ENCODE data around the gene DYNLT2. TPM values are rescaled to one million over a fixed set of nuclear protein-coding genes. Genes with fewer than 3 reads are reported as not detected.

DYNLT2 gene
- total and polyA plus RNA-seq, 2 of the 13 experiments (the other 11 are each of a cell fraction or from before 2014, with no cell fraction given) = 2.1 to 4.3 TPM

DNA sequence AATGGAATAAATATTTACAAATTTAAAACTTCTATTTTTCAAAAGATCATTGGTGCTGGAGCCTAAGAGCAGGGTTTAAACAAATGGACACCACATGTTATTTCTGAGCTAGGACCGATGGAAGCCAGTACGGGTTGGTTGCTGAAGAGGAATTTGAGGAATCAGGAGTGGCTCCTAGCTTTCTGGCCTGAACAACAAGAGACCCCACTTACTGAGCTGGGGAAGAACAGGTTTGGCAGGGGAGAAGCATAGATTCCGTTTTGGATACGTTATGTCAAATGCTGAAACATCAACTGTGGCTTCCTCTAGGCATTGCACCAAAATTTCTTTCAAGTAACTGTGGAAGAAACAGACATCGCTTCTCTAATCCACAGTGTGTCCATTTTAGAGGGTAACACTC, 56.2 kb downstream of the DYNLT2 start:
- peaks cover 1 to 4% of the 10 kb centered on the region in 2 experiments; a peak in 2 of 5 replicates for H3K36me3 ChIP-seq (replicated peaks in 1 of 2; ENCODE audit: control insufficient read depth in 1 of 2, insufficient read depth in 2 of 2, low read length in 2 of 2)
- TF ChIP-seq MTA3 (CRISPR knock-in tag; IDR thresholded peaks at IDR 0.05) (no peak), SMARCE1 (IDR thresholded peaks at IDR 0.05; ENCODE audit: borderline replicate concordance) (no peak), CHD4 (IDR thresholded peaks at IDR 0.05; ENCODE audit: borderline replicate concordance, low read length) (no peak), ZNF335 (CRISPR knock-in tag; IDR thresholded peaks at IDR 0.05) (no peak), ZNF564 (CRISPR knock-in tag; IDR thresholded peaks at IDR 0.05) (no peak), REPIN1 (CRISPR knock-in tag; IDR thresholded peaks at IDR 0.05; ENCODE audit: borderline replicate concordance, low read depth) (no peak), IKZF4 (CRISPR knock-in tag; IDR thresholded peaks at IDR 0.05; ENCODE audit: borderline replicate concordance, low read depth, not compliant biosample characterization) (no peak), ZNF747 (CRISPR knock-in tag; IDR thresholded peaks at IDR 0.05; ENCODE audit: borderline replicate concordance) (no peak), ZNF136 (CRISPR knock-in tag; IDR thresholded peaks at IDR 0.05; ENCODE audit: low read depth) (no peak)
- TF ChIP-seq, protein P1, sequence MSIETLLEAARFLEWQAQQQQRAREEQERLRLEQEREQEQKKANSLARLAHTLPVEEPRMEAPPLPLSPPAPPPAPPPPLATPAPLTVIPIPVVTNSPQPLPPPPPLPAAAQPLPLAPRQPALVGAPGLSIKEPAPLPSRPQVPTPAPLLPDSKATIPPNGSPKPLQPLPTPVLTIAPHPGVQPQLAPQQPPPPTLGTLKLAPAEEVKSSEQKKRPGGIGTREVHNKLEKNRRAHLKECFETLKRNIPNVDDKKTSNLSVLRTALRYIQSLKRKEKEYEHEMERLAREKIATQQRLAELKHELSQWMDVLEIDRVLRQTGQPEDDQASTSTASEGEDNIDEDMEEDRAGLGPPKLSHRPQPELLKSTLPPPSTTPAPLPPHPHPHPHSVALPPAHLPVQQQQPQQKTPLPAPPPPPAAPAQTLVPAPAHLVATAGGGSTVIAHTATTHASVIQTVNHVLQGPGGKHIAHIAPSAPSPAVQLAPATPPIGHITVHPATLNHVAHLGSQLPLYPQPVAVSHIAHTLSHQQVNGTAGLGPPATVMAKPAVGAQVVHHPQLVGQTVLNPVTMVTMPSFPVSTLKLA (IDR thresholded peaks at IDR 0.05) = no peak
- TF ChIP-seq, protein P2, sequence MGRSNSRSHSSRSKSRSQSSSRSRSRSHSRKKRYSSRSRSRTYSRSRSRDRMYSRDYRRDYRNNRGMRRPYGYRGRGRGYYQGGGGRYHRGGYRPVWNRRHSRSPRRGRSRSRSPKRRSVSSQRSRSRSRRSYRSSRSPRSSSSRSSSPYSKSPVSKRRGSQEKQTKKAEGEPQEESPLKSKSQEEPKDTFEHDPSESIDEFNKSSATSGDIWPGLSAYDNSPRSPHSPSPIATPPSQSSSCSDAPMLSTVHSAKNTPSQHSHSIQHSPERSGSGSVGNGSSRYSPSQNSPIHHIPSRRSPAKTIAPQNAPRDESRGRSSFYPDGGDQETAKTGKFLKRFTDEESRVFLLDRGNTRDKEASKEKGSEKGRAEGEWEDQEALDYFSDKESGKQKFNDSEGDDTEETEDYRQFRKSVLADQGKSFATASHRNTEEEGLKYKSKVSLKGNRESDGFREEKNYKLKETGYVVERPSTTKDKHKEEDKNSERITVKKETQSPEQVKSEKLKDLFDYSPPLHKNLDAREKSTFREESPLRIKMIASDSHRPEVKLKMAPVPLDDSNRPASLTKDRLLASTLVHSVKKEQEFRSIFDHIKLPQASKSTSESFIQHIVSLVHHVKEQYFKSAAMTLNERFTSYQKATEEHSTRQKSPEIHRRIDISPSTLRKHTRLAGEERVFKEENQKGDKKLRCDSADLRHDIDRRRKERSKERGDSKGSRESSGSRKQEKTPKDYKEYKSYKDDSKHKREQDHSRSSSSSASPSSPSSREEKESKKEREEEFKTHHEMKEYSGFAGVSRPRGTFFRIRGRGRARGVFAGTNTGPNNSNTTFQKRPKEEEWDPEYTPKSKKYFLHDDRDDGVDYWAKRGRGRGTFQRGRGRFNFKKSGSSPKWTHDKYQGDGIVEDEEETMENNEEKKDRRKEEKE (IDR thresholded peaks at IDR 0.05) = no peak
- TF ChIP-seq, protein P3, sequence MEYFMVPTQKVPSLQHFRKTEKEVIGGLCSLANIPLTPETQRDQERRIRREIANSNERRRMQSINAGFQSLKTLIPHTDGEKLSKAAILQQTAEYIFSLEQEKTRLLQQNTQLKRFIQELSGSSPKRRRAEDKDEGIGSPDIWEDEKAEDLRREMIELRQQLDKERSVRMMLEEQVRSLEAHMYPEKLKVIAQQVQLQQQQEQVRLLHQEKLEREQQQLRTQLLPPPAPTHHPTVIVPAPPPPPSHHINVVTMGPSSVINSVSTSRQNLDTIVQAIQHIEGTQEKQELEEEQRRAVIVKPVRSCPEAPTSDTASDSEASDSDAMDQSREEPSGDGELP (IDR thresholded peaks at IDR 0.05; ENCODE audit: borderline replicate concordance, low read depth) = no peak
- TF ChIP-seq, protein P4, sequence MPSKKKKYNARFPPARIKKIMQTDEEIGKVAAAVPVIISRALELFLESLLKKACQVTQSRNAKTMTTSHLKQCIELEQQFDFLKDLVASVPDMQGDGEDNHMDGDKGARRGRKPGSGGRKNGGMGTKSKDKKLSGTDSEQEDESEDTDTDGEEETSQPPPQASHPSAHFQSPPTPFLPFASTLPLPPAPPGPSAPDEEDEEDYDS (CRISPR knock-in tag; IDR thresholded peaks at IDR 0.05) = no peak
- TF ChIP-seq, protein P5, sequence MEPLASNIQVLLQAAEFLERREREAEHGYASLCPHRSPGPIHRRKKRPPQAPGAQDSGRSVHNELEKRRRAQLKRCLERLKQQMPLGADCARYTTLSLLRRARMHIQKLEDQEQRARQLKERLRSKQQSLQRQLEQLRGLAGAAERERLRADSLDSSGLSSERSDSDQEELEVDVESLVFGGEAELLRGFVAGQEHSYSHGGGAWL (CRISPR knock-in tag; IDR thresholded peaks at IDR 0.05) = no peak
- TF ChIP-seq, protein P6, sequence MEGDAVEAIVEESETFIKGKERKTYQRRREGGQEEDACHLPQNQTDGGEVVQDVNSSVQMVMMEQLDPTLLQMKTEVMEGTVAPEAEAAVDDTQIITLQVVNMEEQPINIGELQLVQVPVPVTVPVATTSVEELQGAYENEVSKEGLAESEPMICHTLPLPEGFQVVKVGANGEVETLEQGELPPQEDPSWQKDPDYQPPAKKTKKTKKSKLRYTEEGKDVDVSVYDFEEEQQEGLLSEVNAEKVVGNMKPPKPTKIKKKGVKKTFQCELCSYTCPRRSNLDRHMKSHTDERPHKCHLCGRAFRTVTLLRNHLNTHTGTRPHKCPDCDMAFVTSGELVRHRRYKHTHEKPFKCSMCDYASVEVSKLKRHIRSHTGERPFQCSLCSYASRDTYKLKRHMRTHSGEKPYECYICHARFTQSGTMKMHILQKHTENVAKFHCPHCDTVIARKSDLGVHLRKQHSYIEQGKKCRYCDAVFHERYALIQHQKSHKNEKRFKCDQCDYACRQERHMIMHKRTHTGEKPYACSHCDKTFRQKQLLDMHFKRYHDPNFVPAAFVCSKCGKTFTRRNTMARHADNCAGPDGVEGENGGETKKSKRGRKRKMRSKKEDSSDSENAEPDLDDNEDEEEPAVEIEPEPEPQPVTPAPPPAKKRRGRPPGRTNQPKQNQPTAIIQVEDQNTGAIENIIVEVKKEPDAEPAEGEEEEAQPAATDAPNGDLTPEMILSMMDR (CRISPR knock-in tag; IDR thresholded peaks at IDR 0.05) = no peak
- TF ChIP-seq, protein P7, sequence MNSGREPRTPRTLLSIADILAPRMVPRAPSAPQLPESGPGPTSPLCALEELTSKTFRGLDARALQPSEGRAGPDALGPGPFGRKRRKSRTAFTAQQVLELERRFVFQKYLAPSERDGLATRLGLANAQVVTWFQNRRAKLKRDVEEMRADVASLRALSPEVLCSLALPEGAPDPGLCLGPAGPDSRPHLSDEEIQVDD (CRISPR knock-in tag; IDR thresholded peaks at IDR 0.05; ENCODE audit: borderline replicate concordance) = no peak
- no TSS peak for BruUV-seq (replicated peaks)
- 98% methylated on average over 5 of the region's 5 CpGs for WGBS (ENCODE audit: low lambda C conversion rate)
- in situ Hi-C loops (cut with HindIII; ENCODE audit: extremely low pct_ligation_motif_present, low pct_unique_long_range_greater_than_20kb) = loop anchor here (25.0 kb wide), 1 partner anchor 733 kb away; no protein-coding TSS in a partner anchor
- no peaks in the 10 kb centered on the region for H3K9me3 ChIP-seq (ENCODE audit: low read length)
- ATAC-seq (no peak), FAIRE-seq (no peak), DNase-seq (ENCODE audit: low spot score) (no peak)
- ChIA-PET CTCF (ENCODE audit: low intra/inter-chr PET ratio, low total read pairs) (no interaction called here), POLR2A (no interaction called here)
- no peak overlapping the region for H3K9ac ChIP-seq (ENCODE audit: insufficient read depth, low read depth, low read length)
- peaks cover 19% of the 10 kb centered on the region for H3K79me2 ChIP-seq (ENCODE audit: insufficient read depth, low read length)
- H3K4me1 ChIP-seq (ENCODE audit: insufficient read depth, low read length) = peaks cover 7% of the 10 kb centered on the region
- H3K4me3 ChIP-seq (replicated peaks in 1 of 3; ENCODE audit: insufficient read depth in 1 of 3, low read depth in 2 of 3, low read length in 3 of 3) = no peak overlapping the region
- H3K27me3 ChIP-seq (ENCODE audit: control insufficient read depth in 1 of 2, insufficient read depth in 2 of 2, low read length in 2 of 2) = no peaks in the 10 kb centered on the region
- no peak overlapping the region for H3K4me2 ChIP-seq (ENCODE audit: low read depth, low read length)
- intact Hi-C loops (cut with micrococcal nuclease; ENCODE audit: unreplicated experiment) = no loop called here
- no peaks in the 10 kb centered on the region; the same call in 1 of the 2 replicates for H4K20me1 ChIP-seq (ENCODE audit: insufficient read depth, low read length)
- no peak overlapping the region for H3K27ac ChIP-seq (ENCODE audit: extremely low read length, insufficient read depth, low read length)
- no peak overlapping the region for H2AFZ ChIP-seq (ENCODE audit: low read length)

Data from HepG2 (cell line).